Activated CD4-positive, alpha-beta T cell treated with anti-CD3 and anti-CD28 coated beads, Interleukin-2, amount 10 ng/mL, durations not matched to agents 7 days and 5 days (primary cell): Measurements from ENCODE around the gene RXFP3. TPM values are rescaled to one million over a fixed set of nuclear protein-coding genes. Genes with fewer than 3 reads are reported as not detected.

Source experiments
- CTCF ChIA-PET: fragments of 350-600 bp; sonication (Branson Sonifier 250); formaldehyde crosslinking; loops from one replicate; lab custom pipeline; 2021; ENCODE audit warnings: antibody characterized with exemption; lab: Charles Lee
- POLR2A ChIA-PET: fragments of 350-600 bp; sonication (Branson Sonifier 250); formaldehyde crosslinking; loops from one replicate; lab custom pipeline; 2021; ENCODE audit warnings: antibody characterized with exemption; lab: Charles Lee
- DNase-seq: peaks from one replicate; pipeline ENCODE4 v3.0.0-alpha.2; 2020
- H3K27ac Mint-ChIP-seq: one replicate; pipeline ENCODE4 v1.8.0; 2021; ENCODE audit warnings: mild to moderate bottlenecking, moderate library complexity, mixed read lengths
- H3K27me3 Mint-ChIP-seq: one replicate; pipeline ENCODE4 v1.8.0; 2021; ENCODE audit warnings: mixed read lengths
- H3K36me3 Mint-ChIP-seq: one replicate; pipeline ENCODE4 v1.8.0; 2021; ENCODE audit warnings: low read depth, mixed read lengths
- H3K4me1 Mint-ChIP-seq: one replicate; pipeline ENCODE4 v1.8.0; 2021; ENCODE audit warnings: mixed read lengths
- H3K4me3 Mint-ChIP-seq: one replicate; pipeline ENCODE4 v1.8.0; 2021; ENCODE audit warnings: mild to moderate bottlenecking, moderate library complexity, mixed read lengths
- H3K9me3 Mint-ChIP-seq: one replicate; pipeline ENCODE4 v1.8.0; 2021; ENCODE audit warnings: mixed read lengths
- total RNA-seq, 2 experiments: library from RNA; stranded (reverse); gene quantifications; one replicate each; pipeline ENCODE4 v1.2.3, GENCODE V29; 2021

The RXFP3 gene
- total RNA-seq, 2 experiments from 2014 or later: not detected

GRCh38 chr5:33976307-33976706 lies 40.1 kb downstream of the RXFP3 start:
- CTCF ChIA-PET: no interaction called here
- POLR2A ChIA-PET: no interaction called here
- DNase-seq: no peak
- H3K36me3 Mint-ChIP-seq: no peaks in the 10 kb centered on the region
- no peaks in the 10 kb centered on the region for H3K9me3 Mint-ChIP-seq
- peaks cover 2% of the 10 kb centered on the region for H3K27me3 Mint-ChIP-seq
- no peak overlapping the region for H3K27ac Mint-ChIP-seq
- H3K4me3 Mint-ChIP-seq: no peak overlapping the region
- peaks cover 15% of the 10 kb centered on the region for H3K4me1 Mint-ChIP-seq

GRCh38 chr5:33978306-33978705 lies 42.1 kb downstream of the RXFP3 start:
- POLR2A ChIA-PET: no interaction called here
- CTCF ChIA-PET: interaction anchor here (0.6 to 0.8 kb wide), 2 partner anchors 10 to 11 kb away, joined by 3 read pairs; no protein-coding TSS in a partner anchor
- Mint-ChIP-seq H3K4me1 (peaks cover 7% of the 10 kb centered on the region), H3K36me3 (no peaks in the 10 kb centered on the region), H3K27ac (no peak overlapping the region), H3K4me3 (no peak overlapping the region), H3K9me3 (no peaks in the 10 kb centered on the region), H3K27me3 (peaks cover 2% of the 10 kb centered on the region)
- no peak for DNase-seq

- POLR2A ChIA-PET: no interaction called here
- CTCF ChIA-PET: no interaction called here
- Mint-ChIP-seq H3K27me3 (no peaks in the 10 kb centered on the region), H3K9me3 (no peaks in the 10 kb centered on the region), H3K36me3 (no peaks in the 10 kb centered on the region), H3K27ac (no peak overlapping the region), H3K4me1 (no peaks in the 10 kb centered on the region), H3K4me3 (no peak overlapping the region)
- DNase-seq: no peak
Measured at GRCh38 chr5:33980030-33980429, 43.8 kb downstream of the RXFP3 start.

GRCh38 chr5:33981408-33982162 lies 45.4 kb downstream of the RXFP3 start:
- no peak overlapping the region for H3K4me3 Mint-ChIP-seq
- ChIA-PET POLR2A (no interaction called here), CTCF (interaction anchor here (0.9 to 1.1 kb wide), 4 partner anchors 11 to 16 kb away, joined by 3 to 4 read pairs (median 3); no protein-coding TSS in a partner anchor)
- no peaks in the 10 kb centered on the region for H3K36me3 Mint-ChIP-seq
- no peaks in the 10 kb centered on the region for H3K9me3 Mint-ChIP-seq
- H3K27ac Mint-ChIP-seq: no peak overlapping the region
- DNase-seq: no peak
- H3K4me1 Mint-ChIP-seq: no peaks in the 10 kb centered on the region
- no peaks in the 10 kb centered on the region for H3K27me3 Mint-ChIP-seq

- ChIA-PET CTCF (no interaction called here), POLR2A (no interaction called here)
- Mint-ChIP-seq H3K27ac (no peak overlapping the region), H3K36me3 (peaks cover 18% of the 10 kb centered on the region), H3K4me1 (no peaks in the 10 kb centered on the region), H3K4me3 (no peak overlapping the region), H3K9me3 (peaks cover 5% of the 10 kb centered on the region), H3K27me3 (no peaks in the 10 kb centered on the region)
- DNase-seq: no peak
Measured at GRCh38 chr5:33984178-33984577, 48.0 kb downstream of the RXFP3 start.

GRCh38 chr5:33984671-33985124 lies 48.5 kb downstream of the RXFP3 start, which contains the start of gene SLC45A2:
Gene SLC45A2 (minus strand): TSS chr5:33984693. CDS start chr5:33984583, 110 bp downstream.
- H3K4me3 Mint-ChIP-seq: no peak within 1 kb of the TSS
- ChIA-PET CTCF (no interaction called here), POLR2A (no interaction called here)
- no peak within 1 kb of the TSS for H3K27ac Mint-ChIP-seq
- H3K9me3 Mint-ChIP-seq: peaks cover 5% of the 10 kb centered on the region
- H3K27me3 Mint-ChIP-seq: no peaks in the 10 kb centered on the region
- DNase-seq: no peak
- peaks cover 21% of the 10 kb centered on the region for H3K36me3 Mint-ChIP-seq
- H3K4me1 Mint-ChIP-seq: no peaks in the 10 kb centered on the region

- POLR2A ChIA-PET: no interaction called here
- CTCF ChIA-PET: no interaction called here
- H3K4me1 Mint-ChIP-seq: no peaks in the 10 kb centered on the region
- H3K36me3 Mint-ChIP-seq: peaks cover 21% of the 10 kb centered on the region
- no peaks in the 10 kb centered on the region for H3K27me3 Mint-ChIP-seq
- no peak overlapping the region for H3K27ac Mint-ChIP-seq
- H3K9me3 Mint-ChIP-seq: peaks cover 5% of the 10 kb centered on the region
- no peak overlapping the region for H3K4me3 Mint-ChIP-seq
- no peak for DNase-seq
Measured at GRCh38 chr5:33985447-33985846, 49.3 kb downstream of the RXFP3 start.

Other genes starting within 250 kb of the RXFP3 start
- gene ADAMTS12, start 44.4 kb upstream of the RXFP3 start, total RNA-seq: not detected
- gene SLC45A2, start 48.3 kb downstream of the RXFP3 start, total RNA-seq: under 1 TPM in 1 of 2 experiments, not detected in 1; 0.19 TPM
- gene AMACR, start 71.7 kb downstream of the RXFP3 start, total RNA-seq: 1 to 10 TPM; 4.8 to 6.0 TPM
- gene C1QTNF3, start 106.8 kb downstream of the RXFP3 start, total RNA-seq: 1 to 10 TPM; 4.5 to 5.2 TPM